ENCODE measurements around the gene CHFR. TPM values are rescaled to one million over a fixed set of nuclear protein-coding genes. Genes with fewer than 3 reads are reported as not detected.

CHFR gene
- total and polyA plus RNA-seq, 2 of the 4 experiments (the other 2 are of a cell fraction), result 13.4 to 35.3 TPM

DNA sequence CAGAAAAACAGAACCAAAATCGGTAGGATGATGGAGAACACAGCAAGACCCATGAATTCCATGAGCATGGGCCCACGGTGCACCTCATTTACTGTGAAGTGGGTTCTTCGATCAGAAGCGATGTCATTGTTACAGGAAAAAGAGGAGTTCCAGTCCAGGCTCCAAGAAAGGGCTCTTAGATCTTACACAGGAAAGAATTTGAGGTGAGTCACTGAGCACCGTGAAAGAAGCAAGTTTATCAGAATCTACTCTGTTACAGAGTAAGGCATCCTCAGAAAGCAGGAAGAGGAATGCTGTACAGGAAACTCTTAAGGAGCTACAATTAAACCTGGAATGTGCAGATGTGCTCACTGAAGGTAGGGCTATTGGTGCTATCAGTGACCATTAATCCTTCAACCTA is 11.6 kb upstream of the CHFR start:
- no peaks in the 10 kb centered on the region for H3K9me1 ChIP-seq (ENCODE audit: insufficient read depth, low read length)
- dilution Hi-C loops (cut with HindIII; ENCODE audit: low sequenced_read_pairs, unreplicated experiment) (no loop called here), in situ Hi-C loops (cut with MboI; ENCODE audit: low sequenced_read_pairs) (no loop called here), intact Hi-C loops (cut with micrococcal nuclease) (no loop called here)
- no peak overlapping the region for H2AK9ac ChIP-seq (replicated peaks; ENCODE audit: low read depth, low read length, poor library complexity)
- H4K8ac ChIP-seq (ENCODE audit: low read depth in 2 of 2, low read length in 2 of 2), result no peak overlapping the region
- no peak overlapping the region for H3K23ac ChIP-seq (ENCODE audit: low read depth, low read length)
- H3K27me3 ChIP-seq (ENCODE audit: control insufficient read depth, insufficient read depth, low read length), result no peaks in the 10 kb centered on the region
- H3K36me3 ChIP-seq (ENCODE audit: control insufficient read depth, insufficient read depth, low read length), result no peaks in the 10 kb centered on the region
- no peak overlapping the region for H3K9ac ChIP-seq (ENCODE audit: low read depth, low read length)
- H3K4me2 ChIP-seq (ENCODE audit: low read depth, low read length), result no peak overlapping the region
- DNase-seq (peak; percentile 7), ATAC-seq (ENCODE audit: low read depth) (peak; percentile 53; the same call in 1 of the 2 replicates)
- H2BK15ac ChIP-seq (ENCODE audit: low read depth, low read length), result no peak overlapping the region
- H3K4ac ChIP-seq (ENCODE audit: low read depth, low read length), result no peak overlapping the region
- POLR2A ChIA-PET (ENCODE audit: unreplicated experiment), result no interaction called here
- no peak overlapping the region for H2BK5ac ChIP-seq (ENCODE audit: low read depth, low read length, poor library complexity, severe bottlenecking)
- H3K9me3 ChIP-seq (ENCODE audit: control insufficient read depth, insufficient read depth, low read length), result peaks cover 23% of the 10 kb centered on the region
- TF ChIP-seq CEBPB (IDR thresholded peaks at IDR 0.05; ENCODE audit: low read depth, low read length) (no peak), USF2 (IDR thresholded peaks at IDR 0.05; ENCODE audit: low read depth, low read length) (no peak), MAZ (IDR thresholded peaks at IDR 0.05; ENCODE audit: borderline replicate concordance, low read depth, low read length) (no peak), NFE2L2 (IDR thresholded peaks at IDR 0.05; ENCODE audit: low read depth, low read length) (no peak), RCOR1 (IDR thresholded peaks at IDR 0.05; ENCODE audit: insufficient replicate concordance, low read length) (no peak), CHD1 (IDR thresholded peaks at IDR 0.05; ENCODE audit: low read depth, low read length) (no peak), RAD21 (IDR thresholded peaks at IDR 0.05; ENCODE audit: low read length) (no peak), RFX5 (IDR thresholded peaks at IDR 0.05; ENCODE audit: low read depth, low read length) (no peak), POLR2A (IDR thresholded peaks at IDR 0.05; ENCODE audit: low read depth, low read length) (no peak), BHLHE40 (IDR thresholded peaks at IDR 0.05; ENCODE audit: low read depth, low read length) (no peak), CTCF (conservative IDR thresholded peaks at IDR 0.05; ENCODE audit: low read depth, low read length) (no peak), ELK1 (IDR thresholded peaks at IDR 0.05; ENCODE audit: borderline replicate concordance, low read depth, low read length) (no peak), MXI1 (IDR thresholded peaks at IDR 0.05; ENCODE audit: borderline replicate concordance, low read depth, low read length) (no peak), SMC3 (IDR thresholded peaks at IDR 0.05; ENCODE audit: low read depth, low read length) (no peak), FOS (IDR thresholded peaks at IDR 0.05; ENCODE audit: low read depth, low read length) (no peak), MAFK (IDR thresholded peaks at IDR 0.05; ENCODE audit: low read depth, low read length) (no peak)
- CTCF ChIA-PET, result no interaction called here
- H4K20me1 ChIP-seq (ENCODE audit: insufficient read depth, low read length), result no peaks in the 10 kb centered on the region
- no CpG with 5 or more reads among the region's 5 CpGs for WGBS, 2 experiments (ENCODE audit: extremely low coverage in 2 of 2, insufficient read length in 1 of 2)
- H3K79me1 ChIP-seq (ENCODE audit: low read depth in 1 of 2, low read length in 2 of 2), result no peaks in the 10 kb centered on the region
- H3K4me1 ChIP-seq (ENCODE audit: control insufficient read depth, insufficient read depth, low read length), result no peaks in the 10 kb centered on the region
- H3K18ac ChIP-seq (ENCODE audit: low read depth, low read length), result no peak overlapping the region
- no peak overlapping the region for H2AK5ac ChIP-seq (ENCODE audit: low read depth, low read length)
- H4K91ac ChIP-seq (ENCODE audit: insufficient read depth, low read depth, low read length), result no peak overlapping the region
- no peak overlapping the region for H3K4me3 ChIP-seq (ENCODE audit: insufficient read depth, low read depth, low read length)
- no peak overlapping the region for H2AFZ ChIP-seq (replicated peaks; ENCODE audit: low read length, poor library complexity)
- H2BK120ac ChIP-seq (ENCODE audit: low read depth, low read length), result no peak overlapping the region
- BruUV-seq (replicated peaks), result no TSS peak
- H4K5ac ChIP-seq (ENCODE audit: low read depth, low read length), result no peak overlapping the region
- H3K14ac ChIP-seq (replicated peaks; ENCODE audit: low read depth, low read length), result no peak overlapping the region
- no peak overlapping the region for H3K56ac ChIP-seq (ENCODE audit: extremely low read depth, insufficient read depth, low read length)
- no peak overlapping the region for H3K27ac ChIP-seq (ENCODE audit: insufficient read depth, low read length)
- H2BK20ac ChIP-seq (ENCODE audit: low read depth, low read length), result no peak overlapping the region
